Lung (tissue), 16 donors: Measurements from ENCODE around the gene LIMA1. TPM values are rescaled to one million over a fixed set of nuclear protein-coding genes. Genes with fewer than 3 reads are reported as not detected.
"Not testable (repeated sequence)": the region's sequence is repeated elsewhere in the genome, so short reads cannot be mapped to it uniquely, and the experiment has no call there.

Experiments used
- ATAC-seq: fragments of 200-7000 bp; cut with Tn5 transposase; one replicate; pipeline ENCODE4 v1.9.1; 2020; ENCODE audit warnings: moderate number of reproducible peaks; ENCODE audit not compliant: insufficient read depth, low FRiP score
- DNase-seq, 3 donors: peaks; one replicate each; pipeline ENCODE4 v3.0.0-alpha.2; 2013 to 2017
- H3K27ac ChIP-seq, 2 donors: one replicate each; pipeline ENCODE4 v1.5.1; 2013; ENCODE audit warnings: mild to moderate bottlenecking in 2 of 2, moderate library complexity in 2 of 2, control low read depth in 1 of 2, inconsistent platforms in 1 of 2, low read depth in 1 of 2, low read length in 1 of 2
- H3K27me3 ChIP-seq, 3 donors: one replicate each; pipeline ENCODE4 v1.5.1; 2013; ENCODE audit warnings: low read length in 2 of 3; ENCODE audit not compliant: control insufficient read depth in 3 of 3, insufficient read depth in 3 of 3
- H3K36me3 ChIP-seq, 4 donors: one replicate each; pipeline ENCODE4 v1.5.1; 2013; ENCODE audit warnings: low read length in 4 of 4, mild to moderate bottlenecking in 1 of 4, moderate library complexity in 1 of 4; ENCODE audit not compliant: control insufficient read depth in 4 of 4, insufficient read depth in 4 of 4
- H3K4me1 ChIP-seq, 5 donors: one replicate each; pipeline ENCODE4 v1.5.1; 2013; ENCODE audit warnings: low read length in 5 of 5, mild to moderate bottlenecking in 2 of 5, moderate library complexity in 1 of 5; ENCODE audit not compliant: control insufficient read depth in 5 of 5, insufficient read depth in 5 of 5
- H3K4me3 ChIP-seq: one replicate; pipeline ENCODE4 v1.5.1; 2013; ENCODE audit warnings: mild to moderate bottlenecking, control low read depth, moderate library complexity
- H3K9ac ChIP-seq, 2 donors: one replicate each; pipeline ENCODE4 v1.5.1; 2013; ENCODE audit warnings: low read length in 2 of 2, control low read depth in 1 of 2; ENCODE audit not compliant: insufficient read depth in 1 of 2
- H3K9me3 ChIP-seq, 4 donors: one replicate each; pipeline ENCODE4 v1.5.1; 2013; ENCODE audit warnings: low read length in 3 of 4, mild to moderate bottlenecking in 1 of 4, moderate library complexity in 1 of 4; ENCODE audit not compliant: control insufficient read depth in 4 of 4, insufficient read depth in 3 of 4
- WGBS, 2 donors: extraction: QIAGEN DNeasy Blood & Tissue Kit; methylation state at CpG; one replicate each; pipeline ENCODE4 v1.1.7; 2013; 5-methylcytosine and 5-hydroxymethylcytosine counted together
- long read RNA-seq, 5 donors: transcript quantifications; one replicate each; lab custom pipeline, GENCODE V29; 2026
- polyA plus RNA-seq, 2 donors: library from polyadenylated mRNA; stranded (reverse); fragments of 200-250 nt; gene quantifications; one replicate each; pipeline ENCODE4 v1.2.1, GENCODE V29; 2013
- total RNA-seq, 2 donors: library from RNA; depleted of rRNA in 1 of 2; stranded (reverse); fragments of >200 nt in 1 of 2; gene quantifications; one replicate each; pipeline ENCODE4 v1.2.1, GENCODE V29; 2014 to 2021
- TF ChIP-seq, protein P1 (sequence below): IDR thresholded peaks from 2 replicates; pipeline ENCODE4 v1.5.1; 2012; ENCODE audit warnings: mild to moderate bottlenecking; ENCODE audit errors: control extremely low read depth, extremely low read depth
- donor health status: control.
- donor health status: control.
- donor health status: Bipolar disorder and iron deficiency.
- donor health status: healthy.
- donor health status: DM: yes; HTN: yes; CAD: no.

Gene LIMA1
- 10 to 100 TPM; 55.8 to 69.7 TPM for total RNA-seq
- polyA plus RNA-seq, result 10 to 100 TPM; 25.0 to 35.5 TPM
- long read RNA-seq, donor 1, transcript LIMA1-215 (8 exons, 3,254 nt), result major isoform, 7 of 35 reads
- long read RNA-seq, donor 1, transcript LIMA1-203 (5 exons, 3,920 nt), result major isoform, 7 of 35 reads
- long read RNA-seq, donor 1, partial matches to known transcripts, result 12 of 35 reads
- long read RNA-seq, donor 1, other reads (novel, unspliced or antisense), result 0 of 35 reads
- long read RNA-seq, donor 2, partial matches to known transcripts, result 0 of 3 reads
- long read RNA-seq, donor 2, other reads (novel, unspliced or antisense), result 0 of 3 reads
- long read RNA-seq, donor 3, transcript LIMA1-215 (8 exons, 3,254 nt), result major isoform, 5 of 35 reads
- long read RNA-seq, donor 3, partial matches to known transcripts, result 23 of 35 reads
- long read RNA-seq, donor 3, other reads (novel, unspliced or antisense), result 0 of 35 reads
- long read RNA-seq, donor 4, partial matches to known transcripts, result 0 of 4 reads
- long read RNA-seq, donor 4, other reads (novel, unspliced or antisense), result 0 of 4 reads
- long read RNA-seq, donor 5, transcript LIMA1-215 (8 exons, 3,254 nt), result major isoform, 7 of 28 reads
- long read RNA-seq, donor 5, partial matches to known transcripts, result 8 of 28 reads
- long read RNA-seq, donor 5, other reads (novel, unspliced or antisense), result 0 of 28 reads

- Histone ChIP-seq H3K4me1 (peaks cover 0 to 13% (median 6%) of the 10 kb centered on the region in 5 donors), H3K9me3 (no peaks in the 10 kb centered on the region), H3K36me3 (no peaks in the 10 kb centered on the region), H3K9ac (peak within 1 kb of the TSS; percentile 87 to 97), H3K27me3 (no peaks in the 10 kb centered on the region), H3K27ac (peak within 1 kb of the TSS; percentile 63 to 86), H3K4me3 (peak within 1 kb of the TSS; percentile 70)
- peak; percentile 99 for ATAC-seq
- TF ChIP-seq, protein P1, sequence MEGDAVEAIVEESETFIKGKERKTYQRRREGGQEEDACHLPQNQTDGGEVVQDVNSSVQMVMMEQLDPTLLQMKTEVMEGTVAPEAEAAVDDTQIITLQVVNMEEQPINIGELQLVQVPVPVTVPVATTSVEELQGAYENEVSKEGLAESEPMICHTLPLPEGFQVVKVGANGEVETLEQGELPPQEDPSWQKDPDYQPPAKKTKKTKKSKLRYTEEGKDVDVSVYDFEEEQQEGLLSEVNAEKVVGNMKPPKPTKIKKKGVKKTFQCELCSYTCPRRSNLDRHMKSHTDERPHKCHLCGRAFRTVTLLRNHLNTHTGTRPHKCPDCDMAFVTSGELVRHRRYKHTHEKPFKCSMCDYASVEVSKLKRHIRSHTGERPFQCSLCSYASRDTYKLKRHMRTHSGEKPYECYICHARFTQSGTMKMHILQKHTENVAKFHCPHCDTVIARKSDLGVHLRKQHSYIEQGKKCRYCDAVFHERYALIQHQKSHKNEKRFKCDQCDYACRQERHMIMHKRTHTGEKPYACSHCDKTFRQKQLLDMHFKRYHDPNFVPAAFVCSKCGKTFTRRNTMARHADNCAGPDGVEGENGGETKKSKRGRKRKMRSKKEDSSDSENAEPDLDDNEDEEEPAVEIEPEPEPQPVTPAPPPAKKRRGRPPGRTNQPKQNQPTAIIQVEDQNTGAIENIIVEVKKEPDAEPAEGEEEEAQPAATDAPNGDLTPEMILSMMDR, result no peak
- WGBS, 2 donors, result 0% methylated on average over 50 to 52 of the region's 52 CpGs
- peak; percentile 92 to 96 (median 93) for DNase-seq
Measured at GRCh38 chr12:50283229-50283923, at the start of gene LIMA1. TSS of gene LIMA1 (minus strand) at chr12:50283520. CDS start at chr12:50248751, 34,769 bp downstream.

- ATAC-seq, result no peak
- no peaks in the 10 kb centered on the region for H3K36me3 ChIP-seq
- no peaks in the 10 kb centered on the region for H3K4me1 ChIP-seq
- DNase-seq, result no peak
- 95 to 100% methylated on average over 1 of the region's 1 CpG for WGBS, 2 donors
- no peak overlapping the region for H3K4me3 ChIP-seq
- no peak overlapping the region for H3K9ac ChIP-seq
- H3K27ac ChIP-seq, result no peak overlapping the region
- H3K9me3 ChIP-seq, result no peaks in the 10 kb centered on the region
- TF ChIP-seq, protein P1, result no peak
- no peaks in the 10 kb centered on the region for H3K27me3 ChIP-seq
Measured at GRCh38 chr12:50331745-50332144, 48.4 kb upstream of the LIMA1 start.

GRCh38 chr12:50328664-50329063, 45.3 kb upstream of the LIMA1 start:
- H3K27ac ChIP-seq, H3K4me3 ChIP-seq, DNase-seq, H3K36me3 ChIP-seq, H3K9me3 ChIP-seq, ATAC-seq, H3K4me1 ChIP-seq, H3K9ac ChIP-seq, H3K27me3 ChIP-seq: not testable (repeated sequence)
- 96 to 97% methylated on average over 5 of the region's 5 CpGs for WGBS, 2 donors
